Right lobe of liver (tissue), 6 donors: ENCODE data around the gene DIP2C. TPM values are rescaled to one million over a fixed set of nuclear protein-coding genes. Genes with fewer than 3 reads are reported as not detected.

Experiments used
- ATAC-seq, 4 donors: fragments of 200-7000 bp; cut with Tn5 transposase; one replicate each; pipeline ENCODE4 v1.9.1; 2020; ENCODE audit warnings: mild to moderate bottlenecking in 4 of 4, moderate library complexity in 4 of 4
- DNase-seq, 3 donors: peaks; one replicate each; pipeline ENCODE4 v3.0.0-alpha.2; 2020
- H3K27ac ChIP-seq, 3 donors: fragments of 200-600 bp; one replicate each; pipeline ENCODE4 v1.8.0; 2022
- H3K27me3 ChIP-seq, 2 donors: fragments of 200-600 bp; one replicate each; pipeline ENCODE4 v1.8.0; 2022
- H3K36me3 ChIP-seq, 4 donors: fragments of 200-600 bp; sonication (generic) in 1 of 4; one replicate each; pipeline versions ENCODE4 v1.5.1 to v1.8.0; 2017 to 2022; ENCODE audit warnings: control low read depth in 1 of 4
- H3K4me1 ChIP-seq, 4 donors: fragments of 200-600 bp; sonication (generic) in 1 of 4; one replicate each; pipeline versions ENCODE4 v1.5.1 to v1.8.0; 2017 to 2022; ENCODE audit warnings: control low read depth in 1 of 4
- H3K4me3 ChIP-seq, 3 donors: fragments of 200-600 bp; one replicate each; pipeline ENCODE4 v1.8.0; 2022
- H3K9me3 ChIP-seq, 4 donors: fragments of 200-600 bp; sonication (generic) in 1 of 4; one replicate each; pipeline versions ENCODE4 v1.5.1 to v1.8.0; 2017 to 2022; ENCODE audit warnings: control low read depth in 1 of 4
- POLR2A ChIP-seq: fragments of 450-650 bp; IDR thresholded peaks from one replicate; pipeline ENCODE4 v1.6.1; 2017; ENCODE audit warnings: antibody characterized with exemption, mild to moderate bottlenecking
- WGBS: methylation state at CpG from one replicate; pipeline ENCODE4 v1.1.6; 2018; ENCODE audit warnings: low coverage, low lambda C conversion rate; ENCODE audit not compliant: insufficient coverage; ENCODE audit errors: missing lambda C conversion rate; 5-methylcytosine and 5-hydroxymethylcytosine counted together
- intact Hi-C, 2 donors: fragments of 100-400 bp; cut with DNase I; formaldehyde crosslinking; loops; one replicate each; pipeline versions ENCODE4 v1.11.2 to v1.14.1; 2022
- total RNA-seq, 6 experiments: library from RNA; depleted of rRNA in 2 of 6; stranded (reverse); fragments of >200 nt in 2 of 6; fragmentation: NEBNext Ultra II Directional in 3 of 6; extraction: Animal tissue kit (Norgen Biotek cat#: 25700) in 3 of 6; gene quantifications; one replicate each; pipeline versions ENCODE4 v1.1.0 to v1.2.4, GENCODE V29; 2016 to 2023
- TF ChIP-seq, protein P1 (sequence below), 4 donors: fragments of 200-600 bp in 3 of 4; fragments of 450-650 bp in 1 of 4; IDR thresholded peaks; one replicate each; pipeline versions ENCODE4 v1.5.1 to v1.8.0; 2016 to 2022; ENCODE audit warnings: antibody characterized with exemption in 4 of 4, mild to moderate bottlenecking in 2 of 4
- donor health status: DM: no; HTN: yes; CAD: no.
- donor health status: DM: no; HTN: no; CAD: no.
- donor health status: DM: no; HTN: no; CAD: no.
- donor health status: DM: no; HTN: yes; CAD: no.
- donor health status: DM: no; HTN: yes; CAD: no.

Gene DIP2C
- total RNA-seq, 6 experiments from 2014 or later: 8.0 to 13.5 (median 11.7) TPM

GRCh38 chr10:690372-691161 is 1.1 kb upstream of the DIP2C start:
- Histone ChIP-seq H3K4me1 (peaks cover 0 to 5% (median 3%) of the 10 kb centered on the region in 4 donors), H3K9me3 (no peaks in the 10 kb centered on the region), H3K27ac (peak overlapping the region in 2 of 3 donors; percentile 62 to 72), H3K27me3 (no peaks in the 10 kb centered on the region), H3K36me3 (no peaks in the 10 kb centered on the region), H3K4me3 (peak overlapping the region; percentile 19 to 56 (median 44))
- 93% methylated on average over 26 of the region's 32 CpGs for WGBS
- no peak for DNase-seq
- no peak for ATAC-seq
- intact Hi-C loops: no loop called here
- TF ChIP-seq, protein P1, sequence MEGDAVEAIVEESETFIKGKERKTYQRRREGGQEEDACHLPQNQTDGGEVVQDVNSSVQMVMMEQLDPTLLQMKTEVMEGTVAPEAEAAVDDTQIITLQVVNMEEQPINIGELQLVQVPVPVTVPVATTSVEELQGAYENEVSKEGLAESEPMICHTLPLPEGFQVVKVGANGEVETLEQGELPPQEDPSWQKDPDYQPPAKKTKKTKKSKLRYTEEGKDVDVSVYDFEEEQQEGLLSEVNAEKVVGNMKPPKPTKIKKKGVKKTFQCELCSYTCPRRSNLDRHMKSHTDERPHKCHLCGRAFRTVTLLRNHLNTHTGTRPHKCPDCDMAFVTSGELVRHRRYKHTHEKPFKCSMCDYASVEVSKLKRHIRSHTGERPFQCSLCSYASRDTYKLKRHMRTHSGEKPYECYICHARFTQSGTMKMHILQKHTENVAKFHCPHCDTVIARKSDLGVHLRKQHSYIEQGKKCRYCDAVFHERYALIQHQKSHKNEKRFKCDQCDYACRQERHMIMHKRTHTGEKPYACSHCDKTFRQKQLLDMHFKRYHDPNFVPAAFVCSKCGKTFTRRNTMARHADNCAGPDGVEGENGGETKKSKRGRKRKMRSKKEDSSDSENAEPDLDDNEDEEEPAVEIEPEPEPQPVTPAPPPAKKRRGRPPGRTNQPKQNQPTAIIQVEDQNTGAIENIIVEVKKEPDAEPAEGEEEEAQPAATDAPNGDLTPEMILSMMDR (IDR thresholded peaks at IDR 0.05): no peak
- TF ChIP-seq POLR2A: no peak

DNA sequence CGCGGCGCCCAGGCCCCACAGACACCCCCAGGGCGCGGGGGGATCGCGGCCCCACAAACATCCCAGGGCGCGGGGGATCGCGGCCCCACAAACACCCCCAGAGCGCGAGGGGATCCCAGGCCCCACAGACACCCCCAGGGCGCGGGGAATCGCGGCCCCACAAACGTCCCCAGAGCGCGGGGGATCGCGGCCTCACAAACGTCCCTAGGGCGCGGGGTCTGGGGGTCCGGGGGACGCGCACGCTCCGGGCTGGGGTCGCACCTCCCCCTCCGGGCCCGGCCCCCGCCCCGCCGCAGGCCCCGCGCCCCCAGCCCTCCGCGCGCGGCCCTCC is 382 bp downstream of the DIP2C start:
- no peaks in the 10 kb centered on the region for H3K36me3 ChIP-seq
- WGBS: no CpG with 5 or more reads among the region's 42 CpGs
- H3K27me3 ChIP-seq: no peaks in the 10 kb centered on the region
- H3K9me3 ChIP-seq: no peaks in the 10 kb centered on the region
- peaks cover 0 to 5% (median 3%) of the 10 kb centered on the region in 4 donors for H3K4me1 ChIP-seq
- no peak for TF ChIP-seq POLR2A
- TF ChIP-seq, protein P1 (IDR thresholded peaks at IDR 0.05): no peak
- DNase-seq: no peak
- intact Hi-C loops: no loop called here
- peak overlapping the region; percentile 77 to 93 (median 90) for H3K27ac ChIP-seq
- ATAC-seq: no peak
- H3K4me3 ChIP-seq: peak overlapping the region; percentile 59 to 74 (median 65)

GRCh38 chr10:688312-689120 is 952 bp downstream of the DIP2C start:
- ATAC-seq: peak; percentile 50 to 58 (median 53)
- TF ChIP-seq, protein P1 (IDR thresholded peaks at IDR 0.05): no peak
- TF ChIP-seq POLR2A: peak; percentile 21
- Histone ChIP-seq H3K4me1 (peaks cover 0 to 5% (median 3%) of the 10 kb centered on the region in 4 donors), H3K27me3 (no peaks in the 10 kb centered on the region), H3K9me3 (no peaks in the 10 kb centered on the region), H3K4me3 (peak overlapping the region; percentile 59 to 74 (median 65)), H3K36me3 (no peaks in the 10 kb centered on the region), H3K27ac (peak overlapping the region; percentile 77 to 93 (median 90))
- peak in 2 of 3 donors; percentile 46 to 67 for DNase-seq
- intact Hi-C loops: no loop called here
- 14% methylated on average over 9 of the region's 57 CpGs for WGBS

DNA sequence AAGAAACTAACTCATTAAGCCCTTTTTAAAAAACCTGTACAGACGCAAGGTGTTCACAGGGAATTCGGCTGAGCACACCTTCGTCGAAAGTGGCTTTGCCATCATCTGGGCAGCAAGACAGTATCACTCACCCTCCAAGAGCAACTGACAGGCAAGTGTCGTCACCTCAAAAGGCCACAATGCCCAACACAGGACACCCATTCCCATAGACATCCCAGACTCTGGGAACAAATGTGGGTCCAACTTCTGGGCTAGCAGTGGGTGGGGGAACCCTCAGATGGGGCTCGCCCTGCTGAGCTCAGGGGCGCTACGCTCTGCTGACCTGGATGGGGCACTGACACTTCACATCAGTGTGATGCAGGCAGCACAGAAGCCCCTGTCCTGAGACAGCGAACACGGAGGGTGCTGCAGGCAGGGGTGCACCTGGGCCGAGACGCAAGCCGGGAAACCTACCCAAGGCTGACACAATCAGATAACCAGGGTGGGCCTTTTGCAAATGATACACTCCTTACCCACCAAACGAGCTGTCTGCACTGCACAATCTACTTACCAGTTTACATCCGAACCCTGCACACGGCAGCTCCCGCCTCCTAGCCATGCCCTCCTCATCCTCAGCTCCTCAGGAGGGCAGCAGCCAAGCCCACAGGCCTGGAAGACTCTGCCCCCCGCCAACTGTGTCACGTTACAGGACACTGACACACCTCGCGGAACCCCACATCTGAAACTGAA is 1.7 kb downstream of the DIP2C start:
- ATAC-seq: no peak
- no peak for DNase-seq
- intact Hi-C loops: no loop called here
- peak overlapping the region in 2 of 3 donors; percentile 65 to 74 for H3K4me3 ChIP-seq
- peak overlapping the region in 2 of 3 donors; percentile 90 to 93 for H3K27ac ChIP-seq
- WGBS: 70% methylated on average over 8 of the region's 21 CpGs
- no peak for TF ChIP-seq POLR2A
- TF ChIP-seq, protein P1 (IDR thresholded peaks at IDR 0.05): no peak
- no peaks in the 10 kb centered on the region for H3K36me3 ChIP-seq
- no peaks in the 10 kb centered on the region for H3K27me3 ChIP-seq
- H3K9me3 ChIP-seq: no peaks in the 10 kb centered on the region
- H3K4me1 ChIP-seq: peaks cover 0 to 5% (median 3%) of the 10 kb centered on the region in 4 donors
